HL-60 (cell line): ENCODE data around the gene WSCD1.

ENCODE experiments used
- CTCF ChIP-seq: IDR thresholded peaks from one replicate; pipeline ENCODE4 v1.5.1; 2011; ENCODE audit warnings: low read length, control low read depth, inconsistent platforms; ENCODE audit not compliant: insufficient read depth
- GABPA ChIP-seq: IDR thresholded peaks from 2 replicates; pipeline ENCODE4 v1.6.1; 2012; ENCODE audit warnings: low read depth
- POLR2AphosphoS5 ChIP-seq: IDR thresholded peaks from 2 replicates; pipeline ENCODE4 v1.6.1; 2012; ENCODE audit warnings: low read depth
- REST ChIP-seq: IDR thresholded peaks from 2 replicates; pipeline ENCODE4 v1.6.1; 2012; ENCODE audit warnings: low read depth; ENCODE audit not compliant: insufficient replicate concordance
- SPI1 ChIP-seq: IDR thresholded peaks from 2 replicates; pipeline ENCODE4 v1.6.1; 2012; ENCODE audit warnings: low read depth, mild to moderate bottlenecking, borderline replicate concordance

- TF ChIP-seq POLR2AphosphoS5 (no peak), CTCF (no peak), GABPA (no peak), REST (no peak), SPI1 (no peak)
These were observed 94.8 kb downstream of the WSCD1 start for GRCh38 chr17:6164996-6165395.
